Activated T-helper 1 cell treated with Interleukin-2 at 50 U/mL for 16 hours (primary cell): ENCODE results near the gene ARAP1.

Source experiments
- DNase-seq: peaks from one replicate; pipeline ENCODE4 v3.0.0-alpha.2; 2020; ENCODE audit warnings: low read depth

Gene ARAP1

GRCh38 chr11:72635933-72636332, 116.3 kb downstream of the ARAP1 start:
- no peak for DNase-seq

GRCh38 chr11:72635309-72635915, 116.8 kb downstream of the ARAP1 start:
- DNase-seq: no peak
